Activated CD4-positive, alpha-beta T cell treated with anti-CD3 and anti-CD28 coated beads, Interleukin-2, amount 50 U/mL, for 4 hours (primary cell): ENCODE results near the gene ELK4.
A peak's percentile ranks its signal among the peaks of the same experiment; 100 is the strongest.

Experiments used
- DNase-seq, 2 experiments: peaks; one replicate each; pipeline ENCODE4 v3.0.0-alpha.2; 2020

ELK4 gene

GRCh38 chr1:205631768-205632668, at the start of gene ELK4:
Gene ELK4, minus strand, starts transcription at chr1:205632011. Its CDS starts 8,129 bp downstream, at chr1:205623882.
- peak; percentile 100 for DNase-seq

DNA sequence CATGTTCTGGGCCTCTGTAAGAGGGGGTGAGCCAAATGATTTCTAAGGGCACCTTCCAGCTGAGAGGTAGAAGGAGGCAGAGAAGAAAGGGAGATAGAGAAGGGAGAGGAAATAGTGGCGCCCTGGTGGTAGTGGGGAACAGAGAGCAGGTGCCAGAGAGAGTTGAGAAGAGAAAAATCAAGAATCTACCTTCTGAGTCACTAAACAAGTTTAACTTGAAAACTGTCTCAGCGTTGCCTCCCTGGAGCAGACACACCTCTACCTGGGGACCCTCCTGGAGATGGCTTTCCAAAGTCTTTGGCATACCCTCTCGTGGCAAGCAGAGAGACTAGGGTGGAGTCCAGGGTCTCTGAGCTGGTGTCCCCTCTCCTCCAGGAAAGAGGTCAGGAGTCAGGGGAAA, 49.6 kb upstream of the ELK4 start:
- DNase-seq = no peak

GRCh38 chr1:205680073-205680851, 48.5 kb upstream of the ELK4 start, which contains the start of gene SLC45A3:
Gene SLC45A3, minus strand, starts transcription at chr1:205680509. Its CDS starts 15,853 bp downstream, at chr1:205664656.
- DNase-seq = peak; percentile 35 to 47

DNA sequence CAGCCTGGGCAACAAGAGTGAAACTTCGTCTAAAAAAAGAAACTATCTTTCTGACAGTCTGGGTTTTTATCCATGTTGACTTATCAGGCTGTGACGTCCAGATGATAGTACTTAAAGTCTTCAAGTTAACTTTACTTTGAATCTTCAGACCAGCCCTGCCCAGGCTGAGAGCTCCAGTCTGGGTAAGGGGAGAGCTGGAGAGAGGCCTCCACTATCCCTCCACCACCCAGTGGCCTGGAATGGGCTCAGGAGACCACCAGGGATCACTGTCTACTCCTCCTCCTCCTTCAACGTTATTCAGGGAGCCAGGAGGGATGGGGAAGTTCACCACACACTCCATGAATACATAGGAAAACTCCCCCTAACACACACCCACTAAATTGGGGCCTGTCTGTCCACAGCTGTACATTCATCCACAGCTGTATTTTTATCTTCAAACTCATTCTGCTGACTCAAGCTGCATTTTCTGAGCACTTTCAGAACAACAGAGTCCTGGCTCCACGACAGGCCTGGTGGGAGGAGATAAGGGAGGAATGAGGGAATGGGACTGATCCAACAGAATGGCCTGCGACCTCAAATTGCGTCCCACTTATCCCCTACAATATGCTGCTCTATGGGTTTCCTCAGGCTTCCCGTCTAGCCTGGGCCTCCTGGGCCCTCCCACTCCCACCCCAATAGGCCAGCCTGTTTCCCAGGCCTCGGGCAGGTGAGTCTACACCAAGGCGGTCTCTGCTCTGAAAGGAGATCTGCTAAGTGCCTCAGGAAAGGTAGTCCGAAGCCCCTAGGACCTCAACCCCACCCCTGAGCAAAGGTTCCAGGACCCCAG, 46.7 kb upstream of the ELK4 start:
- DNase-seq = no peak

GRCh38 chr1:205677167-205677566, 45.4 kb upstream of the ELK4 start:
- no peak for DNase-seq

DNA sequence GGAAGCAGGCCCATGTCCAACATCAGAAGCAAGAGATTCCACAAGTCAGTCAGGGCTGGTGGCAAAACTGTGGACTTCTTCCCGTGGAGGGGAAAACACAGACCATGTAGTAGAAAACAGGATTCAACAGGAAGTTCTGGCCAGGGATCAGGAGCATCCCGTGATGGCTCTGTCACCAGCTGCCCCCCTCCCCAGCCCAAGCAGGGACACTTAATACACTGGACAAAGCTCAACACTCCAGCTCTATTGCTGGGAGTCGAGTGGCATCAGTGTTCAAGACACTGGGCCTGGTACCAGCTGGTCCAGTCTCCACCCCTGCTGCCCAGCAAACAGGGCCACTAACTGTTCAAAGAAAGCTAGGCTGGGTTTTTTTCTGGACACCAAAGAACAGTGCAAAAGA, 44.8 kb upstream of the ELK4 start:
- no peak for DNase-seq

GRCh38 chr1:205676002-205676401, 44.2 kb upstream of the ELK4 start:
- DNase-seq = no peak

- DNase-seq = no peak
These were observed 43.4 kb upstream of the ELK4 start for GRCh38 chr1:205675247-205675646.

DNA sequence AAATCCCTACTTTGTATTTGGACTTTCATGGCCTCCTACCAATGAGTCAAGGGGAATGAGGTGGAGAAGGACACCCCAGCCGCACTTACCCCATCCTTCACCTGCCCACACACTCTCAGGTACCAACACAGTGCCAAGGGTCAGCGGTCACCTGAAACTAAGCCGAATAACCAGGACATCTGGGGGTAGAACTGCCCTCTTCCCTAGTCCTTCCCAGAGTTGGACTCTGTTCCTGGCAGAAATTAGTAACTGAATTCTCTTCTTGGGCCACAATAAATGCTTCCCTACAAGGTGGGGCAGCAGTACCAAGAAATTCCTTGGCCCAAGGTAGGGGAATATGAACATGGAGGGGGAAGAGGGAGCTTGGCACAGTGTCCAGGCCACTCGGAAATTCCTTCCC, 41.2 kb upstream of the ELK4 start:
- no peak for DNase-seq

GRCh38 chr1:205672395-205672889, 40.6 kb upstream of the ELK4 start:
- no peak for DNase-seq

DNA sequence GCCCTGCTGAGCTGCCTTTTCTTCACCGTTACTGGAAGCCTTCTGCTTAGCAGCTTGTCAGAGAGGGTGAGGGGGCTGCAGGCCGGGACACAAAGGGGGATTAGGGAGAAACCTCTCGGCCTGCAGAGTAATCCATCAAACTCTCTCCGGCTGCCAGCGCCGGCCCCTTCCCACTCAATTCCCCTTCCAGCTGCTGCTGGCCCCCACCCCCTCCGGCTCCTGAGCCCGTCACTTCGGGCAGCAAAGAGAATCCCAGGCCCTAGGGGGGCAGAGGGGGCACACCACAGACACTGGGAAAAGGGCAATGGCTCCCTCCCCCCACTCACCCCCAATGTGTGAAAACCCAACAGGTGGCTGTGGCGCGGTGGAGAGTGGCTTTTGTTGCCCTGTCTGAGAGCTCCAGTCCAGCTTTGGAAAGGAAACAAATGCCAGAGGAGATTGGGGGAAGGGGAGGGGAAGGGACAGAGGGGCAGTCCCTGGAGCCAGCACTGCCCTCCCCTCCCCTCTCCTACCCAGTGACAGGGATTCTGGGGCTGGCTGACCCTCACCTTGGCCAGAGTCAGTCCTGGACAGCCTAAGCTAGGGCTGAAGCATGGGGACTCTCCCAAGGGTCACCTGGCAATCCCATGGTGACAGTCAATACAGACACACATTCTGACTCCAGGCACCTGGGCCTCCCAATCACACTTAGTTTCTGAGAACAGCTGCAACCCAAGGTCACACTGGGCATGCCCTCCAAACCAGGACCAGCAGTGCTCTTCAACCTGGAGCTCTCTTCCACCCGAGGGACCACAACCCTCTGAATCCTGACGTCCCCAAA, 39.0 kb upstream of the ELK4 start:
- DNase-seq = no peak

- DNase-seq = no peak
These were observed 38.3 kb upstream of the ELK4 start for GRCh38 chr1:205670150-205670446.

- DNase-seq = no peak
These were observed 37.7 kb upstream of the ELK4 start for GRCh38 chr1:205669341-205670149.

DNA sequence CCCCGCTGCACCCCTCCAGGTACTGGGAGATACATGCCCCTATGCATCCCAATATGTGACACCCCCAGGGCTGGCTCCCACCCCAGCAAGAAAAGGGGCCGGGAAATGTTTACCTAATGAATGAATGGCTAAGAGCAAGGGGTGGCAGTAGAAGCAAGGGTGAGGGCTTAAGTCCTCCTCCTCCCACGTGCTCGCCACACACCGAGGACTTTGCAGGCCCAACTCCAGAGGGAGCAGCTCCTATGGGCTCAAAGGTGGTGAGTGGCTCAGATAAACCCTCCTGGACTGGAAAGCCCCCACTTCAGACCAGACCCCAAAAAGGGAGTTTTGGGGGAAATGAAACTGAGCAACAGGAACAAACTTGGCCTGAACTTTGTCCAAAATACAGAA, 37.1 kb upstream of the ELK4 start:
- DNase-seq = no peak

DNA sequence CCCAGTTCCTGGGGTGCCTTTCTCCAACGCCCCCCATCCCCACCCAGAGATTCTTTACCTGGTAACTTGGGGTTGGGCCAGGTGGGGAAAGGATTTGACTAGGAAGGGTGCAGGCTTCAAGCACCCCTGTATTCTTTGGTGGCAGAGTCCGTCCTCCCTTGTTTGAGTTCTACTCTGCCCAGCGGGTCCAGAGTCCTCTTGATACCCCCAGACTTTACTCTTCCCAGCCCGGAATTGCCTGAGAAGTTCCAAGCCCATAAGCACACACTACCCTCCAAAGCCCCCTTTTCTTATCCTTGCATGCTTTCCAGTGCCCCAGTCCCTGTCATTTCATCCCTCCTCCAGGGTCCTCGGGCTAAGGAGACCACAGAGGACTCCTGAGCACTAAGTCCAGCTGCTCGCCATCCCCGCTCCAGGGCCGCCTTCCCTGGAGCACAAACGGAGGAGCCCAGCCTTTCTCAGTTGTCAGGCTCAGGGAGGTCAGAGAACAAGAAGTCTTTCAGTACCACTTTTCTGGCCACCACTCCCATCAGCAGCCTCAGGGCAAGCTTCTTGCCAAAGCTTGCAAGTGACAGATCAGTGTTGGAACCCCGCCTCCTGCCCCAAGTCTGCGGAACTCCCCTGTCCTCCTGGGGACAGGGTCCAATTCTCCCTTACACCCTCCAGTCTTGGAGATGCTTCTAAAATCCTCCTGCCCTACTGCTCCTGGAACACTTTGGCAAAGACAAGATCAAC, 36.3 kb upstream of the ELK4 start:
- DNase-seq = no peak

GRCh38 chr1:205666372-205667166, 34.8 kb upstream of the ELK4 start:
- DNase-seq = no peak

GRCh38 chr1:205665201-205666045, 33.6 kb upstream of the ELK4 start:
- no peak for DNase-seq

DNA sequence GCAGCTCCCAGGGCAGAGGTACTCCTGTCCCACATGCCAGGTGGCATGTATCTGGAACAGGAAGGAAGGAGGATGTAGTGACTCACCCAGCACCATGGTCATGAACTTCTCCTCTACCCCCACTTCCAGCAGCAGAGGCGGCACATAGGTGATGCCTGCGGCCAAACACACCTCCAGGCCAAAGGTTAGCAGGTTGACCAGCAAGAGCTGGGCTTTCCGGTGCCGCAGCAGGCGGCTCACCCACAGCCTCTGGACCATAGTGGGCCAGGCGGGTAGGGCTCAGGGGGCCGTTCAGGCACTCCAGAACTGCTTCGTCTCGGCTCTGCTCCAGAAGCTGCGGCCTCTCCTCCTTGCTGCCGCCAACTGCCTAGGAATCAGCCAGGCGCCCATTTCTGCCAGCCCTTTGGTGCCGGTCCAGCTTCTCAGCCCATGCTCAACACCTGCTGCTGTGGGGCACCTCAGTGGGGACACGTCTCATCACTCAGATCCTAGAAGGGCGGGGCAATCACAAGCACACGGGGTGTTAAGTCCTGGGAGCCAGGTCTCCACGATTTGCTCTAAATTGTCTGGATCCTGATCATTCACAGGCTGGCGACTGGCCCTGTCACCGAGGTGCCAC, 32.7 kb upstream of the ELK4 start:
- DNase-seq = no peak
